GM12874 (cell line): Measurements from ENCODE around the gene CYTIP.

ENCODE experiments used
- CTCF ChIP-seq: IDR thresholded peaks from 2 replicates; pipeline ENCODE4 v1.5.1; 2011; ENCODE audit warnings: low read depth, mild to moderate bottlenecking, control low read depth, low read length, moderate library complexity; ENCODE audit not compliant: insufficient read depth

Gene CYTIP

DNA sequence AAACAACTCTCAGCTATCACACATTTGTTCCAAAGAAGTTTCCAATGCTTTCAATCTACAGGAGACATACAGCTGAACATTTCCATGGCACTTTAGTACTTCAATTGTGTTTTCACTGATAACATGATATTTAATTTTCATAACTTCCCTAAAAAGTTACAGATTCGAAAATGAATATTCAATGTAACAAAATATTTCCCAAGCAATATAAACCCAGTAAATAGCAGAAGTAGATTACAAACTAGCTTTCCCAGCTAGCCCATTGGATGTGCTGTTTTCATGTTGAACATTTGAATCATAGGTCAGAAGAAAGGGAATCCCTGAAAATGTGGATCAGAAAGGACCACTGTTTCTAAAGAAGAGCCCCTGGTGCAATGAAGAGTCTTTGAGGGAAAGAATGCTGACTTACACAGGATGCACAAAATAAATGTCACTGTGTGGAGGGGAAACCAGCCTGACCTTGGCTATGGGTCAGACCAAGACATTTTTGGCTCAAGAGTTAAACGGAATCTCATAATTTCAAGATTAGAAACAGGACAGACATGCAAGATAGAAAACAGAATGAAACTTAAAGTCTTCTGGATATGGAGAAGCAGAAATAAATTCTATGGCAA, 22.5 kb downstream of the CYTIP start:
- TF ChIP-seq CTCF: no peak

GRCh38 chr2:157420771-157421323, 23.0 kb downstream of the CYTIP start:
- no peak for TF ChIP-seq CTCF

DNA sequence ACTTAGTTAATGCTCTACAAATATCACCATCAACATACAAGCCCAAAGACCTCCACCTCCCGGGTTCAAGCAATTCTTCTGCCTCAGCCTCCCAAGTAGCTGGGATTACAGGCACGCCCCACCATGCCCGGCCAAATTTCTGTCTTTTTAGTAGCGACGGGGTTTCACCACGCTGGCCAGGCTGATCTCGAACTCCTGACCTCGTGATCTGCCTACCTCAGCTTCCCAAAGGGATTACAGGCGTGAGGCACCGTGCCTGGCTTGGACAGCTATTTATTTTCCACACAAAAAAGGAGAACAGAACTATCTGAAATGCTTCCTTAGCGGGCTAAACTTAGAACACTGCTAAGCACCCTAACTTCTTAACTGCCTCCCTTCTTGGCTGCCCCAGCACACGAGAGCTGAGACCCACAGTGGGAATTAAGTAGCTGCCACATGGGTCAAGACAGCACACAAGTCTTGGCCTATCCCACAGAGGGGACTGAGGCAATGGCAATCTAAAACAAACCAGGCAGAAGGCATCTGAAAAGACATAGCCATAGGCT, 24.8 kb downstream of the CYTIP start:
- no peak for TF ChIP-seq CTCF

GRCh38 chr2:157418239-157418641, 25.6 kb downstream of the CYTIP start:
- no peak for TF ChIP-seq CTCF

GRCh38 chr2:157415591-157416101, 28.2 kb downstream of the CYTIP start:
- TF ChIP-seq CTCF: no peak

DNA sequence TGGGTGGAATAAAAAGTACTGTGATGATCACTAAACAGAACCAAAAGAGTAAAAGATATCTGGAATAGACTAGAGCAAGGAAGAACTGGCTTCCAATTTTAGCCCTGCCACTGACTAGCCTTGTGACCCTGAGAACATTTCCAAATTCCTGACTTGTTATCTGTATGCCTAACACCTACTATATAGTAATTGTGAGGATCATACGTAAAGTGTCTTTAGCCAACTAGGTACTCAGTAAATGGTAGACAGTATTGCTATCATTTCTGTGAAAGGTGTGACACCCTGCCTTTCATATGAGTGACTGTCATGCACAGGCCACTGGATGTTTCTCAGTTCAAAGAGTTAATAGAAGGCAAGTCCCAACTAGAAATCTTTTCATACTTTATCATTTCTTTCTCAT, 29.8 kb downstream of the CYTIP start:
- TF ChIP-seq CTCF: no peak

GRCh38 chr2:157413326-157414035, 30.4 kb downstream of the CYTIP start:
- no peak for TF ChIP-seq CTCF
